HS-5 (cell line): ENCODE data around the gene RPL4.
A peak's percentile ranks its signal among the peaks of the same experiment; 100 is the strongest.
"Not testable (repeated sequence)": the region's sequence is repeated elsewhere in the genome, so short reads cannot be mapped to it uniquely, and the experiment has no call there.

Source experiments
- DNase-seq: peaks from one replicate; pipeline ENCODE4 v3.0.0-alpha.2; 2012; ENCODE audit warnings: low read depth

The RPL4 gene

DNA sequence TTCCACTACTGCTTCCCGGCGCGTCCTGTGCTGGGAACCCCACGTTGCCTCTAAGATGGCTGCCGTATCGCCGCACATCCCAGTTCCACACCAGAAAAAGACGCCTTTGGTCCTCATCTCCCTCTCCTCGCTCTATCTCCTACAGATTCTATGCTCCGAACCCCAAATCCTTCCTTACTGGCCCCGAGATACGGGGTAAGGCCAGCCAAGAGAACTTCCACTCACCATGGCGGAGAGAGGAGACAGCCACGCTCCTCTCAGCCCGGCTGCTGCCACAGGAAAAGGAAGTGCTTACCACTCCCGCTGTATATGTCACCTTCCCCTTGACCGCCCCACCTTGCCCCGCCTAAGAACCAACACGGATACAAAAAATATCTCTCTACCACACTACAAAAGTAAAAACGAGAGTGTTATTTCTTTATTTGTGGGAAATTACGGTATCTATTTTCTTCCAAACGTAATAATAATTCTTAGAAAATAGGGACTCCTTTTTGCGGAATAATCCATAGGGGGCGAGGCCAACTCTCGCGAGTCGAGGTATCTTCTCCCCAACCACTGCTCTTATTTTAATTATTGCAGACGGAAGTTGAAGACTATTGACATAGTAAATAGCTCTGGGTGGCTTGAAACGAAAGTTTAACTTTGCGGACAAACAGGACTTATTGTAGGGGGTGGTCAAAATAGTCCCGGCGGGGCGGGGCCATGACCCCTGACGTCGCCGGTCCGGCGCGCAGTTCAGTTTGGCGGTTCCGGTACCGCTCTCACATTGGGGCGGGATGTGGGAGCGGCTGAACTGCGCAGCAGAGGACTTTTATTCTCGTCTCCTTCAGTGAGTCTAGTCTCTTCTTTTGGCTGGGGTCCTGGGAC, at the start of gene RPL4, which contains the start of gene ZWILCH:
Gene RPL4 (minus strand): TSS at position 293 of the 867 bp plus-strand sequence. CDS start 65 bp downstream, at position 228.
Gene ZWILCH (plus strand): TSS at position 764 of the 867 bp plus-strand sequence. CDS start 13 bp downstream, at position 777.
- peak; percentile 86 for DNase-seq

DNA sequence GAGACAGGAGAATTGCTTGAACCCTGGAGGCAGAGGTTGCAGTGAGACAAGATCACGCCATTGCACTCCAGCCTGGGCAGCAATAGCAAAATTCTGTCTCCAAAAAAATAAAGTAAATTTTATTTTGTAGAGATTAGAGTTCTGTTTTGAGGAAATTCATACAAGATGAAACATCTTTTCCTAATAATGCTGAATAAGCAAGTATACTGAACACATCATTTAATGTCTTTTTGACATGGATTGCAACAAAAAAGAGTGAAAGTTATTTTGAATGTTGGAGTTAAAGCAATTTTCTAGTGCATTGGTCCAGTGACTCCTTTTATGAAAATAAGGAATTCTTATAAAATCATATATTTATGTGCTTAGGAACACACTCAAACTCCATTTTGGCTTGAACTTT, 40.6 kb upstream of the RPL4 start:
- no peak for DNase-seq

DNA sequence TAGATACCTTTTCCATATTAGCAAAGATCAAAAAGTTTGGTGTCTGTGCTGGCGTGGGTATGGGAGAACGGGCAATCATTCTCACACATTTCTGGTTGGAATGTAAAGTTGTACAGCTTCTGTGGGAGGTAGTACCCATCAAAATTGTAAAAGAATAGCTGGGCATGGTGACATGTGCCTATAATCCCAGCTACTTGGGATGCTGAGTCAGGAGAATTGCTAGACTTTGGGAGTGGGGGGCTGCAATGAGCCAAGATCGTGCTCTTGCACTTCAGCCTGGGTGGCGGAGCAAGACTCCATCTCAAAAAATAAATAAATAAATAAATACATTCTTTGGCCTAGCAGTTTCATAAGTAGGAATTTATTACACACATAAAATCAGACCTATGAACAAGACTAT, 38.2 kb upstream of the RPL4 start:
- no peak for DNase-seq

DNA sequence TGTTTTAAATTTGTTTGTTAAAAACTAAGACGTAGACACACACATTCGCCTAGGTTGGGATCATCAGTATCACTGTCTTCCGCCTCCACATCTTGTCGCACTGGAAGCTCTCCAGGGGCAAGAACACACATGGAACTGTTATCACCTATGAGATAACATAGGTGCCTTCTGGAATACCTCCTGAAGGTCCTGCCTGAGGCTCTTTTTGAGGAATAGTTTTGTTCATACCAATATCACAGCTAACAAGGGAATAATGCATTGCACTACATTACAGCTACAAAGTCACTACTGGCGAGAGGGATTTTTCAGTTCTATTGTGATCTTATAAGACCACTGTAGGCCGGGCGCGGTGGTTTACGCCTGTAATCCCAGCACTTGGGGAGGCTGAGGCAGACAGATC, 30.4 kb upstream of the RPL4 start:
- DNase-seq, result no peak

DNA sequence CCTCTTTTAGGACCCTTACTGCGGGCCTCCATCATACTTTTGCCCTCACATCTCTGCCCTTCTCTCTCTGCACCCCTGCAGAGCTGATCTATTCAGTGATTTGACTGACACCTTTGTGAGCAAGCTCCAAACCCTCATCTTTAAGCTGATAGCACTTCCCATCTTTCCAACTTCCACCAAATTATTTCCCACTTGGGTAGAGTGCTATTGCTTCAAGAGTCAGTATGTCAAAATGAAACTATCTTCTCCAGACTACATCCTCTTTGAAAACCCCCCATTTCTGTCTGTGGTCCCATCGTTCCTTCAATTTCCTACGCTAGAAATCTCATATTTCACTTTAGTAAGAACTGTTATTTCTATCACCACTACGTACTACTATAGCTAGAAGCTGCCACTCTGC, 20.2 kb upstream of the RPL4 start:
- DNase-seq, result no peak

DNA sequence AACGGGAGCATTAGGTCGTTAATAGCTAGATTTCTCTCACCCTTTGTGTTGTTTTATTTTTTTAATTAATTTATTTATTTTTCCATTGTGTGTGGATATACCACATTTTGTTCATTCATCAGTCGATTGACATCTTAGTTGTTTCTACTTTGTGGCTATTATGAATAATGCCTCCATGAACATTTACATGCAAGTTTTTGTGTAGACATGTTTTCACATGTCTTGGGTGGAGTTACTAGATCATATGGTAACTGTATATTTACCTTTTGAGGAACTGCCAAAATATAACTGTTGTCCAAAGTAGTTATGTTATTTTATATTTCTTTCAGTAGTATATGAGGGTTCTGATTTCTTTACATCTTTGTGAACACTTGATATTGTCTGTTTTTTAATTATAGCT, 19.3 kb upstream of the RPL4 start:
- no peak for DNase-seq

DNA sequence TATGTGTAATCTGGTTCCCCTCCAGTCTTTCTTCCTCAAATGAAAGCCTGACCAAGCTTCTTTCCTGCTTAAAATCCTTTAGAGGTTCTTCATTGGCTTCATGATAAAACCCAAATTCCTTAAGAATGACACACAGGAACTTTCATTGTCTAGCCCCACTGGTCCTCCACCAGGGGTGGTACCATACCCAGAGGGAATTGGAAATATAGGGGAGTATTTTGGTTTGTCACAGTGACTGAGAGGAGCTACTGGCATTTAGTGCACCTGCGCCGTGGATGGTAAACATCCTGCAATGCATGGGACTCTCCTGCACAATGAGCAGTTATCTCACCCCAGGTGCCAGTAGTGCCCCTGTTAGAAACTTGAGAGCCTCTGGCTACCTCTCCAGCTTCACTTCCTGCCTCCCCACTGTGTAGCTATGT, 11.3 kb upstream of the RPL4 start:
- no peak for DNase-seq

DNA sequence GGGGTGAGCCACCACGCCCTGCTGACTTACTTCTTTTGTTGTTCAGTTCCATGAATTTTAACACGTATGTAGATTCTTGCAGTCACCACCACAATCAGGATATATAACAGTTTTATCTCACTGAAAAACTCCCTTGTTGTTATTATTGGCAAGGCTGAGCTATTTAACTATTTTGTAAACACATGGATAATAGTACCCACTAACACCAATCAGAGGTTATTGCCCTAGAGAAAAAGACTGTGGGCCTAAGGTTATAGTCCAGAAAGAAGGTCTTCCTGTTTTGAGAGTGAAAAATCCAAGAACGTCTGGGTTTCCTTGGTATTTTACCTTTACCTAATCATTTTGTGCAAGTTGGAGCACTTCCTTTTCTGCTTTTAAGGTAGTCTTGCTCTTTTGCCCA, 9.9 kb upstream of the RPL4 start:
- no peak for DNase-seq

DNA sequence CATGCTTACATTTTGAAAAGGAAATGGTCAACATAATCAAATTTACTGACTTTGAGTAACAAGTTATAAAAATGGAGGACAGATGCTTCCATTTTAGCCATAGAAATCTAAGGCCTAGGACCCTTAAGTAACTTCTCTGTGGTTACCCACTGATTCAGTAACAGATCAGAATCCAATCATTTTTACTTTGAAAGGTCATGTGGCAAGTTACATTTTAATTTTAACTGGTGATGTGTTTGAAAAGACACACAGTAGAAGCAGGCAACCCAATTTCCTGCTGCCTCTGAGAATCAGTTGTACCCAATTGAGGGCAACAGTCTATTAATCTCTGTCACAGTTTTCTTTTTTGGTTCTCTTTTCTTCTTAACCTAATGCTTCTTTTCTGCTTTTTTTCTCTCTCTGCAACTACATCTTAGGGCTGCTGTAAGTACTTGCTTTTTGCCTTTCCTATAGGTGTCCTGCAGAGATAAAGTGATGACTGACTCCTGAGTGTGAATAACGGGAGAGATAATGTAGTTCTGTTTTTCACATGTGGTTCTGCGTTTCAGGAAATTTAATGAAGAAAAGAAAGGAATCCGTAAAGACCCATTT, 3.7 kb upstream of the RPL4 start:
- no peak for DNase-seq

DNA sequence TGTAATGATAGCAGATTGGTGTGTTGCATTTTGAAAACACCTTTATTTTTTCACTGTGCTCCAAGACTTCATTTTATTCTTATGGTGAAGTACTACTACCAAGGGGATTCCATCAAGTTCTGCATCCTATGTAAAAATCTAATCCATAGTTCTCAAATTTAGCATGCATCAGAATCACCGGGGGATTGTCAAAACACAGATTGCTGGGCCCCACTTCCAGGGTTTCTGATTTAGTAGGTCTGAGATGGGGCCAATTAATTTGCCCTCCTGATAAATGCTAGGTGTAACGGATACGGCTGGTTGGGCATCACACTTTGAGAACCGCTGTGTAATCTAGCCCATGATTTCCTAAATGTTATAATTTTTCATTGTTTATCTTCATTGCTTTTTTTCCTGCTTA, 1.2 kb upstream of the RPL4 start:
- DNase-seq, result no peak

DNA sequence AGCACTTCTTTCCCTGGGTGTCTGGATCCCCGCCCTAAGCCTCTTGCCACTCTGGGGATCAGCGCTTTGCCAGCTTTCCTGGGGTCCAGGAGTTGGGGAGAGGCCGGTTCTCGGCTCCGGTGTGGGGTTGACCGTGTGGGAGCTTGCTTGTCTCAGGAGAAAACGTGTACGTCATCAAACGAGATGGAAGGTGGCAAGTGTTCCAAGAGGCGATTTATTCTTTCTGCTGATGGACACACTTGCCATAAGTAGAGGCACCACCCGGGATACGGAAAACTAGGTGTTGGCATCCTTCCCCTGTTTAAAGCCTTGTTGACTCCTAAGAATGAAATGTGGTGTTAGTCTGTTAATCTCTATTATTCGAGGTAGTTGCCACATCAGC, 766 bp upstream of the RPL4 start:
- DNase-seq, result no peak

DNA sequence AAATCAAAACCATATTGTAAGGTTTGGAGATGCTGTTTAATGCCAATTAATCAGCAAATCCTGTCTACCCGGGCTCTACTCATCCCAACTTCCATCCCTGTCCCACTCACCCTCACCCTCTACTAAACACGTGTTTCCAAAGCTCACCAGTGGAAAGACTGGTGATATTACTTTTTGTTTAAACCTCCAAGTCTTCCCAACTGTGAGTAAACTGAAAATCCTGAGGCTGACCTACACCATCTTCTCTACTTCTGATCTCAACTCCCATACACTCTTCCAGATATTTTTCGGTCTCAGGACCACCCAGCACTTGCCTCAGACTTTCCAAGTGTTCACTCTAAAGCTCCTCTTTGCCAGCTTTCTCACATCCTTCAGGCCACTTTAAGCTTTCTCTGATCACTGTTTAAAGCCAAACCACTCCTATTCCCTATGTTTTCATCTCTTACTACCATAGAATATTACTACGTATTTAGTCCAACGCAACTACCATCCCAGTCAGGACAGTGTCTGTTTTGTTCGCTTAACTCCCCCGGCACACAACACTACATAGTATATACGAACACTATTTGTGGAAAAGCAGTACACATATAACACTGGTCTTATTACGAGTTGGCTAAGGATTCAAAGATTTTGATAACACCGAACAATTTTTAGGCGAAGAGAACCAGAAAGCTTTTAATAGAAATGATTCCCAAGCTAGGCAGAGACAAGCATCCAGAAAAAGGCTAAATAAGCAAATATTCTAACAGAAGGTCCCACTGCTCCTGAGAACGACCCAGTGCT, 684 bp downstream of the RPL4 start:
- DNase-seq, result no peak

DNA sequence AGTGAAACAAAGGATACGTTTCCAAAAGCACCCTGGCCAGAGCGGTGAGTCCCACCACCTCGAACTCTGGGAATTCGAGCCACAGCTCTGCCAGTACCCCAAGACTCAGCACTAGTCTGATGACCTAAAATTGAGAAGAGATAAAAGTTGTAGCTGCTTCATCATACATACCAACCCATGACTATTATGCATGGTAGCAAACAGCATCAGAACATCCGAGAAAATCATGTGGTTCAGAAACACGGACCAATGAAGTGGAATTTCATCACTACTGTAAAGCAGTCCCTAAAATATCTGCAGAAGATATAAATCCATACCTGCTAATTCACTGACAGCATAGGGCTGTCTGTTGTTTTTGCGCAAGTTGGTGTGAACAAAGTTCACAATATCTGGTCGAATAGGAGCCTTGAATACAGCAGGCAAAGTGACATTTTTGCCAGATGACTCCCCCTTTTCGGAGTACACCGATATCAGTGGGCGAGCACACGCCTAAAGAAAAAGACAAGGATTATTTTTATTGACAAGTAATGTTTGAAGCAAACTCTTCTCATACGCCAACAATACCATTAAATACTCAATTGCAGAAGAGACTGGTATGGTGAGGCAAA, 1.5 kb downstream of the RPL4 start:
- DNase-seq, result not testable (repeated sequence)

DNA sequence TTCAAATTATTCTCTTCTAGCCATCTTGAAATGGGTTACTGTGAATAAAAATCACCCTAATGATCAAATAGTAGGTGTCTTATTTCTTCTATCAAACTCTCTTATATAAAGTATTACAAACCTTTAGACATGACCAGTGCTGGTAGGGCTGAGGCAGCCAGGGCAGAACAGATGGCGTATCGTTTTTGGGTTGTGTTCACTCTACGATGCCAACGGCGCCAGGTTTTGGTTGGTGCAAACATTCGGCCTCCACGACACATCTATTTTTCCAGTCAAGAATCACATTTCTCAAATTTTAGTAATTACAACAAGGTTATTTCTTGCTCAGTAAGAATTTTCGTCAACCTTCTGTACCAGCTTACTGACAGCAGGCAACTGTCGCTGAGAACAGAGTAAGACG, 2.2 kb downstream of the RPL4 start:
- no peak for DNase-seq

DNA sequence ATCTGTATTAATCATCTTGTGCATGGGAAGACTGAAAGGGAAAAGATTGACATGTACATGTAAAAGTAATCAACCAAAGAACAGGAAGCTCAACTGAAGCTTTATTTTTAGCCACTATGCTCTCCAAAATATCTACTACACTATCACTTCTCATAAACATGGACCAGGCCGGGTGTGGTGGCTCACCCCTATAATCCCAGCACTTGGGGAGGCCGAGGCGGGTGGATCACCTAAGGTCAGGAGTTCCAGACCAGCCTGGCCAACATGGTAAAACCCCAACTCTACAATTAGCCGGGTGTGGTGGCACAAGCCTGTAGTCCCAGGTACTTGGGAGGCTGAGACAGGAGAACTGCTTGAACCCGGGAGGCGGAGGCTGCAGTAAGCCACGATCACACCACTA, 4.3 kb downstream of the RPL4 start:
- not testable (repeated sequence) for DNase-seq

DNA sequence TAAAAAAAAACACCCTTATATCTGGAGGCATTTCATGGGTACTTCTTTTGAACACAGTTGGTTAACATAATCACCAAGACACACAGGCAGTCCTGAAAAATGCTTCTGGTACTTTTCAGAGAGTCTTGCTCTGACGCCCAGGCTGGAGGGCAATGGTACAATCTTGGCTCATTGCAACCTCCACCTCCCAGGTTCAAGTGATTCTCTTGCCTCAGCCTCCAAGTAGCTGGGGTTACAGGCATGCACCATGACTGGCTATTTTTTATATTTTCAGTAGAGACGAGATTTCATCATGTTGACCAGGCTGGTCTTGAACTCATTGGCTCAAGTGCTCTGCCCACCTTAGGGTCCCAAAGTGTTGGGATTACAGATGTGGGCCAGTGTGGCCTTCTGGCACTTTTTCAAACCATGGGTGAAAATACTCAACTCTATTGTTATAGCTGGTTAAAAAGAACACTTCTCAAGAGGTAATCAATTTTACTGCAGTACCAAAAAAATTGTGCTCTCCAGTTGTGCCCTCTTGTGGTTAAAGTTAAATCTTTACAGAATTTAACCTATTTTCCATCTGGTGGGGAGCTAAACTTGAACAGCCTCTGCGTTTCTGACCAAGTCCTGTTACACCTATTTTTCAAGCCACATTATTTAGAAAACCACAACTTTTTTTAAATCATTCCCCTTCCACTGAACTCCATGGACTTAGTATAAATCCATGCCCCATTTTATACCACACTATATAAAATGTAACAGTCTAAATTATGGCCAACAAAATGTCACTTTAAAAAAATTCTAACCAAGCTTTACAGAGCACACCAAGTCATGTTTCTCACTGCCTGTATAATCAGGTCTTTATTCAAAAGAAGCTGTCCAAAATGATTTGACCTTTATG, 5.9 kb downstream of the RPL4 start:
- DNase-seq, result no peak

DNA sequence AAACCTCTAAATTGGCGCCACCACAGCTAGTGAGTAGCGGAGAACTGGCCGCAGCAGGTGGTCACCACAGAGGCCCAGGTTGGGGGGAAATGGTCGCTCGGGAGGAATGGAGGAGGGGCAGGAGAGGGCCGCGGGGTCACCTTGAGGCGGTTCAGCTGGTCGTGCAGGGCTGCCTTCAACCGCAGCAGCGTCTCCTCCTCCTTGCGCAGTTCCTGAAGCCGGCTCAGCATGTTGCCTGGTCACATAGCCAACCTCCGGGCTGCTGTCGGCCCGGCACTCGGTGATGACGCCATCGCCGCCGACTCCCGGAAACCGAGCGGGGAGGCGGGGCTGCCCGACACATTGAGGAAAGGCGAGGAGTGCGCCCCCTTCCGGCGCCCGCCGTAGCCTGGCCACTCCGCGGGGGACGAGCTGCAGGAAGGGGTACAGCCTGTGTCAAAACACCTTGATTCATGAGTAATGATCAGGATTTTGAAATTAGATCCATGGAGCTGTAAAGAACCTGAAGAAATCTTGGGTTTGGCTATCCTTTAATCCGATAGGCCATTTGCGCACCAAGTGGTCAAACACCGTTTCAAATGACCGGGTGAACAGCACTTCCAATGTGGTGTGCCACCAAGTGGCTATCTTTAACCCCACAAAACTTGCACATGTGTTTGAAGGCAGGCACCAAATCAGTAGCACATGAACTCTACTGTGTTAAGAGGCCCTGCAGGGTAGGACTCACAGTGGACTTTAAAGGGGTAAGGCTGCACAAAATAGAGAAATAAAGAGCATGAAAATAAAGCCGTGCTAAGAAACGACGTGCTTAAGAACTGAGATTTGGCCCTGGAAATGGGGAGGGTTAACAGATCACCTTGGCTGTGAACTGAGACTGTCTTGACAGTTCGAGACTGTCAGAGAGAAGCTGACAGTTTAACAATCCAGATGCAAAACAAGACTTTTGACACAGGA, 6.9 kb downstream of the RPL4 start, which contains the start of gene SNAPC5:
Gene SNAPC5 (minus strand): TSS at position 261 of the 954 bp plus-strand sequence. CDS start 31 bp downstream, at position 230.
- DNase-seq, result peak; percentile 77

DNA sequence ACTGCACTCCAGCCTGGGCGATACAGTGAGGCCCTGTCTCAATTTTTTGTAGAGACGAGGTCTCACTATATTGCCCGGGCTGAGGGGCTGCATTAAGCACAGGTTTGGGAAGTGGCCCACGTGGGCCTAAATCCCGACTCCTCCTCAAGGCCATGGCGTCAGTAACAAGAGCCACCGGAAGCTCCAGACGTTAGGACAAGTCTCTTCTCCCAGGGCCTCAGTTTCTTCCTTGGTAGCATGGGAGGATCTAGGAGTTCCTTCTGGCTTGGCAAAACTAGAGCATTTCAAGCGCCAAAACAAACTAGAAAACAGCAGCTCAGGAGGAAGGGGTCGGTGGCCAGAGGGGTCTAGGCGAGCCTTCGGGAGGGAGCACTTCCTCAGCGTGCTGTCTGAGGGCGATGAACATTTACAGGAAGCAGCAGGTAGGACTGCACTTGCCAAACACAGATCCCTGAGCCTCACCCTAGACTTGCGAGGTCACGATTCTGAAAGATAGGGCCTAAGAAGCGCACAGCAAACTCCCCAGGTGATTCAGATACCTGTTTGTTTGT, 7.6 kb downstream of the RPL4 start:
- DNase-seq, result no peak

DNA sequence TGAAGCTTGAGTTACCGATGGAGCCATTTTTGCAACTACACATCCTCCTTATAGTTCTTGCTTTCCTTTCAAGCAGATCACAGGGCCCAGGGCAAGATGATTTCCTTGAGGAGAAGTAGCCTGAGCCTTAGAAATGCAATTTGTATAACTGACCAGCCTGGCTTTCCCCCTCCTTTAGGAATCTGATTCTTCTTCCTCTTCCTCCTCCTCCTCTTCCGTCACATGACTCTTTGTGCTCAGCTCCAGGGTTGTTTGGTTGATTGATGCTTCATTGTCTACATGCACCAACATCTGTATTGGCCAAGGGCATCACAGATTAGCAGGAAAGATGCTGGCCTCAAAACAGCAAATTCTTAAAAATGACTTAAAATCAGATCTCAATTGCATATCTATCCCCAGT, 10.4 kb downstream of the RPL4 start:
- DNase-seq, result no peak

DNA sequence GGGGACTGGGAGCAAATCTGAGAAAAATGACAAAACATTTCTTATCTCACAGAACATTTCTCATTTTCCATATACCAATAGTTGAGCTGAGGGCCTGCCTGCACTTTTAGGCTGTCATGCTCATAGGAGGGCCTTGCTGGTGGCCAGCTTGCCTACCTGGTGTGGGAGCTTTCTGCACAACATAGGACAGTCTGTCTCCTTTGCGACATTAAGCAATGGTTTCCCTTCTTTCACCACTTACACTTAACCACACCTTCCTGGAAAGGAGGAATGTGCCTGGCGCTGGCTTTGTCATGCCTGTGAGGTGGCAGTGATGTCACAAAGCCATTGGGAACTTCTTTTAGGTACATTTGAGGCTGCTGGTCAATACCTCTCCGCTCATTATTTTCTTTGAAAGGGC, 12.8 kb downstream of the RPL4 start:
- no peak for DNase-seq
